ENCODE results near the gene PODN. TPM values are rescaled to one million over a fixed set of nuclear protein-coding genes. Genes with fewer than 3 reads are reported as not detected.

The PODN gene
- total RNA-seq, 1 experiment from 2014 or later: not detected

GRCh38 chr1:53120659-53121058, 58.6 kb downstream of the PODN start:
- no peaks in the 10 kb centered on the region for H3K36me3 ChIP-seq (ENCODE audit: control insufficient read depth, insufficient read depth, low read length)
- H3K4me1 ChIP-seq: peaks cover 38% of the 10 kb centered on the region
- Mint-ChIP-seq H3K27me3 (ENCODE audit: insufficient read depth, unreplicated experiment) (no peaks in the 10 kb centered on the region), H3K9me3 (ENCODE audit: unreplicated experiment) (no peaks in the 10 kb centered on the region), H3K36me3 (ENCODE audit: insufficient read depth, unreplicated experiment) (no peaks in the 10 kb centered on the region), H3K27ac (ENCODE audit: unreplicated experiment) (no peak overlapping the region), H3K4me1 (ENCODE audit: low read depth, unreplicated experiment) (peaks cover 14% of the 10 kb centered on the region), H3K4me3 (ENCODE audit: unreplicated experiment) (no peak overlapping the region)
- intact Hi-C loops (cut with micrococcal nuclease; ENCODE audit: unreplicated experiment): loop anchor here (5.0 kb wide), 1 partner anchor 62 kb away; no protein-coding TSS in a partner anchor
- no peaks in the 10 kb centered on the region for H3K9me3 ChIP-seq
- TF ChIP-seq CTCF (IDR thresholded peaks at IDR 0.05; ENCODE audit: insufficient read depth in 1 of 2, low read depth in 1 of 2, low read length in 1 of 2, severe bottlenecking in 1 of 2, unreplicated experiment in 1 of 2): no peak
- no peak overlapping the region for H3K4me3 ChIP-seq (ENCODE audit: low read depth, low read length)
- ChIA-PET CTCF (no interaction called here), POLR2A (no interaction called here)
- no peak for DNase-seq
- no TSS peak for BruUV-seq (replicated peaks)
- no peaks in the 10 kb centered on the region for H3K27me3 ChIP-seq (replicated peaks; ENCODE audit: control insufficient read depth, insufficient read depth, low read length)

GRCh38 chr1:53121319-53122172, 59.5 kb downstream of the PODN start:
- TF ChIP-seq CTCF (IDR thresholded peaks at IDR 0.05; ENCODE audit: insufficient read depth in 1 of 2, low read depth in 1 of 2, low read length in 1 of 2, severe bottlenecking in 1 of 2, unreplicated experiment in 1 of 2): peak in 1 of 2 experiments; percentile 17
- H3K36me3 Mint-ChIP-seq (ENCODE audit: insufficient read depth, unreplicated experiment): no peaks in the 10 kb centered on the region
- DNase-seq: peak; percentile 34 to 47
- H3K27me3 Mint-ChIP-seq (ENCODE audit: insufficient read depth, unreplicated experiment): no peaks in the 10 kb centered on the region
- H3K9me3 Mint-ChIP-seq (ENCODE audit: unreplicated experiment): no peaks in the 10 kb centered on the region
- BruUV-seq (replicated peaks): no TSS peak
- intact Hi-C loops (cut with micrococcal nuclease; ENCODE audit: unreplicated experiment): loop anchor here (5.0 kb wide), 1 partner anchor 61 kb away; no protein-coding TSS in a partner anchor
- Histone ChIP-seq H3K9me3 (no peaks in the 10 kb centered on the region), H3K36me3 (ENCODE audit: control insufficient read depth, insufficient read depth, low read length) (no peaks in the 10 kb centered on the region), H3K27me3 (replicated peaks; ENCODE audit: control insufficient read depth, insufficient read depth, low read length) (no peaks in the 10 kb centered on the region), H3K4me1 (peaks cover 29% of the 10 kb centered on the region), H3K4me3 (ENCODE audit: low read depth, low read length) (no peak overlapping the region)
- no peak overlapping the region for H3K27ac Mint-ChIP-seq (ENCODE audit: unreplicated experiment)
- ChIA-PET POLR2A (no interaction called here), CTCF (interaction anchor here (0.6 kb wide), 1 partner anchor 13 kb away, joined by 3 read pairs; no protein-coding TSS in a partner anchor)
- no peak overlapping the region for H3K4me3 Mint-ChIP-seq (ENCODE audit: unreplicated experiment)
- H3K4me1 Mint-ChIP-seq (ENCODE audit: low read depth, unreplicated experiment): peaks cover 14% of the 10 kb centered on the region

- H3K27me3 Mint-ChIP-seq (ENCODE audit: insufficient read depth, unreplicated experiment): no peaks in the 10 kb centered on the region
These were observed 60.3 kb downstream of the PODN start for GRCh38 chr1:53122201-53122885.

More at GRCh38 chr1:53122201-53122885, 60.3 kb downstream of the PODN start:
- CTCF ChIA-PET: no interaction called here
- Histone ChIP-seq H3K36me3 (ENCODE audit: control insufficient read depth, insufficient read depth, low read length) (no peaks in the 10 kb centered on the region), H3K27me3 (replicated peaks; ENCODE audit: control insufficient read depth, insufficient read depth, low read length) (no peaks in the 10 kb centered on the region), H3K4me3 (ENCODE audit: low read depth, low read length) (no peak overlapping the region), H3K9me3 (no peaks in the 10 kb centered on the region), H3K4me1 (peaks cover 21% of the 10 kb centered on the region)
- no peaks in the 10 kb centered on the region for H3K36me3 Mint-ChIP-seq (ENCODE audit: insufficient read depth, unreplicated experiment)
- no peak overlapping the region for H3K27ac Mint-ChIP-seq (ENCODE audit: unreplicated experiment)
- peaks cover 6% of the 10 kb centered on the region for H3K4me1 Mint-ChIP-seq (ENCODE audit: low read depth, unreplicated experiment)
- no peak for DNase-seq
- BruUV-seq (replicated peaks): no TSS peak
- intact Hi-C loops (cut with micrococcal nuclease; ENCODE audit: unreplicated experiment): loop anchor here (5.0 kb wide), 1 partner anchor 60 kb away; no protein-coding TSS in a partner anchor
- H3K9me3 Mint-ChIP-seq (ENCODE audit: unreplicated experiment): no peaks in the 10 kb centered on the region
- TF ChIP-seq CTCF (IDR thresholded peaks at IDR 0.05; ENCODE audit: insufficient read depth in 1 of 2, low read depth in 1 of 2, low read length in 1 of 2, severe bottlenecking in 1 of 2, unreplicated experiment in 1 of 2): no peak
- no peak overlapping the region for H3K4me3 Mint-ChIP-seq (ENCODE audit: unreplicated experiment)
- POLR2A ChIA-PET: no interaction called here
